ENCODE results near the gene DRAXIN.

- TF ChIP-seq EZH2 (IDR thresholded peaks at IDR 0.05; ENCODE audit: insufficient read depth, low read length), result no peak
- TF ChIP-seq, protein P1, sequence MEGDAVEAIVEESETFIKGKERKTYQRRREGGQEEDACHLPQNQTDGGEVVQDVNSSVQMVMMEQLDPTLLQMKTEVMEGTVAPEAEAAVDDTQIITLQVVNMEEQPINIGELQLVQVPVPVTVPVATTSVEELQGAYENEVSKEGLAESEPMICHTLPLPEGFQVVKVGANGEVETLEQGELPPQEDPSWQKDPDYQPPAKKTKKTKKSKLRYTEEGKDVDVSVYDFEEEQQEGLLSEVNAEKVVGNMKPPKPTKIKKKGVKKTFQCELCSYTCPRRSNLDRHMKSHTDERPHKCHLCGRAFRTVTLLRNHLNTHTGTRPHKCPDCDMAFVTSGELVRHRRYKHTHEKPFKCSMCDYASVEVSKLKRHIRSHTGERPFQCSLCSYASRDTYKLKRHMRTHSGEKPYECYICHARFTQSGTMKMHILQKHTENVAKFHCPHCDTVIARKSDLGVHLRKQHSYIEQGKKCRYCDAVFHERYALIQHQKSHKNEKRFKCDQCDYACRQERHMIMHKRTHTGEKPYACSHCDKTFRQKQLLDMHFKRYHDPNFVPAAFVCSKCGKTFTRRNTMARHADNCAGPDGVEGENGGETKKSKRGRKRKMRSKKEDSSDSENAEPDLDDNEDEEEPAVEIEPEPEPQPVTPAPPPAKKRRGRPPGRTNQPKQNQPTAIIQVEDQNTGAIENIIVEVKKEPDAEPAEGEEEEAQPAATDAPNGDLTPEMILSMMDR (IDR thresholded peaks at IDR 0.05; ENCODE audit: insufficient read depth, low read depth, low read length), result no peak
Measured at GRCh38 chr1:11735854-11736745, 44.6 kb downstream of the DRAXIN start, which contains the start of gene AGTRAP.
